Measurements from ENCODE around the gene HCRTR1. TPM values are rescaled to one million over a fixed set of nuclear protein-coding genes. Genes with fewer than 3 reads are reported as not detected.

HCRTR1 gene
- total and polyA plus RNA-seq, 2 donors (not counting 3 experiments of a cell fraction or from before 2014, with no cell fraction given): 0.93 to 1.5 TPM

DNA sequence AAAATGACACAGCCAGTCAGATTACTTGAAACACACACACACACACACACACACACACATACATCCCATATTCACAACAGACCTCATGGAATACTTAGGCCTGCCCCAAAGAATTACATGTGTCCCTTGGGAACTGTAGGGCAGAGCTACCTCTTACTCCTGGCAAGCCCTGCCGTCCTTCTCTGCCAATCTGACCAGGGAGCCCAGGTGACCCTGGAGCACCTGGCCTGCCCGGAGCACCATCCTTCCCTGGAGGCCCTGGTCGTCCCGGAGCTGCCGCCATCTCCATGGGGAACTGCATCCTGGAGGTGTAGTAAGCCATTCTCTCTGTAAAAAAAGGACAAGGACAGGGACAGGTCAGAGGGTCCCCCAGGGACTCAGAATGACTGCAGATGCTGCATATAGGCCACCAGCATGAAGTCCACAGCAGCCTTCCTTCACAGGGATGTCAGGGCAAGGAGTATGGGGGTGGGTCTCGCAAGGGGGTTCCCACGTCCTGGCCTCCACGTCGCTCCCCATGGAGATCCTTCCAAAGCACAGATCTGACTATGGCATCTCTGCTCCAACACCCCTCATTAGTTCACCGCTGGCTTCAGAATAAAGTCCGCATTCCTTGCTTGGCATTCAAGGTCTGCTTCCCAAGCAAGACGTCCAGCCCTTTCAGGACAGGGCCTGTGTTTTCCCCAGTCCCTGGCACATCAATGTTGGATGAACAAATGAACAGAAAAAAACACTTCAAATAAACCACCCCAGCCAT lies 36.4 kb downstream of the HCRTR1 start:
- dilution Hi-C loops (cut with MboI; ENCODE audit: extremely low pct_ligation_motif_present, low sequenced_read_pairs) (no loop called here), intact Hi-C loops (cut with micrococcal nuclease) (no loop called here)
- H3K27me3 ChIP-seq (ENCODE audit: control insufficient read depth in 2 of 2, insufficient read depth in 2 of 2, low read length in 2 of 2): no peaks in the 10 kb centered on the region
- TF ChIP-seq JUN (IDR thresholded peaks at IDR 0.05; ENCODE audit: borderline replicate concordance, insufficient read depth, insufficient read length, low read depth): no peak
- TF ChIP-seq EZH2 (IDR thresholded peaks at IDR 0.05; ENCODE audit: borderline replicate concordance, low read depth, low read length, severe bottlenecking): no peak
- no peak for TF ChIP-seq POLR2AphosphoS5 (IDR thresholded peaks at IDR 0.05; ENCODE audit: insufficient read depth, low read depth, low read length)
- TF ChIP-seq, protein P1, sequence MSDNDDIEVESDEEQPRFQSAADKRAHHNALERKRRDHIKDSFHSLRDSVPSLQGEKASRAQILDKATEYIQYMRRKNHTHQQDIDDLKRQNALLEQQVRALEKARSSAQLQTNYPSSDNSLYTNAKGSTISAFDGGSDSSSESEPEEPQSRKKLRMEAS (IDR thresholded peaks at IDR 0.05; ENCODE audit: insufficient read depth, insufficient read length): no peak
- TF ChIP-seq, protein P2, sequence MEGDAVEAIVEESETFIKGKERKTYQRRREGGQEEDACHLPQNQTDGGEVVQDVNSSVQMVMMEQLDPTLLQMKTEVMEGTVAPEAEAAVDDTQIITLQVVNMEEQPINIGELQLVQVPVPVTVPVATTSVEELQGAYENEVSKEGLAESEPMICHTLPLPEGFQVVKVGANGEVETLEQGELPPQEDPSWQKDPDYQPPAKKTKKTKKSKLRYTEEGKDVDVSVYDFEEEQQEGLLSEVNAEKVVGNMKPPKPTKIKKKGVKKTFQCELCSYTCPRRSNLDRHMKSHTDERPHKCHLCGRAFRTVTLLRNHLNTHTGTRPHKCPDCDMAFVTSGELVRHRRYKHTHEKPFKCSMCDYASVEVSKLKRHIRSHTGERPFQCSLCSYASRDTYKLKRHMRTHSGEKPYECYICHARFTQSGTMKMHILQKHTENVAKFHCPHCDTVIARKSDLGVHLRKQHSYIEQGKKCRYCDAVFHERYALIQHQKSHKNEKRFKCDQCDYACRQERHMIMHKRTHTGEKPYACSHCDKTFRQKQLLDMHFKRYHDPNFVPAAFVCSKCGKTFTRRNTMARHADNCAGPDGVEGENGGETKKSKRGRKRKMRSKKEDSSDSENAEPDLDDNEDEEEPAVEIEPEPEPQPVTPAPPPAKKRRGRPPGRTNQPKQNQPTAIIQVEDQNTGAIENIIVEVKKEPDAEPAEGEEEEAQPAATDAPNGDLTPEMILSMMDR (IDR thresholded peaks at IDR 0.05; ENCODE audit: extremely low read depth in 1 of 2, insufficient read depth in 1 of 2, low read depth in 1 of 2, low read length in 2 of 2): no peak
- TF ChIP-seq MYC (IDR thresholded peaks at IDR 0.05; ENCODE audit: low read depth, low read length): no peak
- no peak for TF ChIP-seq FOS (IDR thresholded peaks at IDR 0.05; ENCODE audit: borderline replicate concordance, insufficient read depth, low read length)
- TF ChIP-seq GATA2 (IDR thresholded peaks at IDR 0.05; ENCODE audit: insufficient read depth, insufficient read length, low read depth, low read length): no peak
- no TSS peak for BruUV-seq (replicated peaks)
- H3K27ac ChIP-seq (ENCODE audit: insufficient read depth, low read depth, low read length): no peak overlapping the region
- no peak overlapping the region for H3K4me2 ChIP-seq (ENCODE audit: insufficient read depth, low read length)
- no peak overlapping the region for H3K4me3 ChIP-seq (replicated peaks in 1 of 3; ENCODE audit: insufficient read depth in 1 of 3, low read depth in 1 of 3, low read length in 3 of 3)
- CTCF ChIA-PET: interaction anchor here (1.2 kb wide), 1 partner anchor 91 kb away, joined by 3 read pairs; no protein-coding TSS in a partner anchor
- POLR2A ChIA-PET: no interaction called here
- no peak overlapping the region for H3K9ac ChIP-seq (replicated peaks; ENCODE audit: extremely low read depth, insufficient read depth, low read length)
- H3K79me2 ChIP-seq (ENCODE audit: control insufficient read depth, insufficient read depth, low read length): no peaks in the 10 kb centered on the region
- H2AFZ ChIP-seq (ENCODE audit: low read depth, low read length): no peak overlapping the region
- no peaks in the 10 kb centered on the region for H4K20me1 ChIP-seq (replicated peaks; ENCODE audit: control insufficient read depth, extremely low read depth, insufficient read depth, low read length)
- no peak for DNase-seq (ENCODE audit: low read depth, low spot score)
- no peaks in the 10 kb centered on the region for H3K9me1 ChIP-seq (replicated peaks; ENCODE audit: control insufficient read depth, extremely low read depth, insufficient read depth, low read length)
- no peaks in the 10 kb centered on the region for H3K4me1 ChIP-seq (ENCODE audit: control insufficient read depth, extremely low read depth, insufficient read depth, low read length)
- FAIRE-seq: no peak
- no peaks in the 10 kb centered on the region for H3K36me3 ChIP-seq (ENCODE audit: control insufficient read depth in 2 of 2, extremely low read depth in 1 of 2, insufficient read depth in 2 of 2, low read length in 2 of 2)
- H3K9me3 ChIP-seq (replicated peaks; ENCODE audit: control insufficient read depth, insufficient read depth, low read length): no peaks in the 10 kb centered on the region

Data from endothelial cell of umbilical vein (primary cell).